ENCODE data around the gene TOMM20. TPM values are rescaled to one million over a fixed set of nuclear protein-coding genes. Genes with fewer than 3 reads are reported as not detected.
"Not testable (repeated sequence)": the region's sequence is repeated elsewhere in the genome, so short reads cannot be mapped to it uniquely, and the experiment has no call there.

The TOMM20 gene
- total RNA-seq, 1 donor from 2014 or later = 212 TPM

GRCh38 chr1:235098547-235098946, 30.1 kb downstream of the TOMM20 start:
- H3K36me3 Mint-ChIP-seq = no peaks in the 10 kb centered on the region
- Histone ChIP-seq H3K9me3 (ENCODE audit: low read depth) (no peaks in the 10 kb centered on the region), H3K4me2 (no peak overlapping the region), H3F3A (ENCODE audit: low read depth) (peaks cover 12% of the 10 kb centered on the region), H4K20me1 (ENCODE audit: low read depth) (no peaks in the 10 kb centered on the region), H2AFZ (replicated peaks) (no peak overlapping the region), H3K79me2 (ENCODE audit: low read depth) (no peaks in the 10 kb centered on the region), H3K4me1 (no peaks in the 10 kb centered on the region), H3K9ac (no peak overlapping the region), H3K27me3 (no peaks in the 10 kb centered on the region), H3K36me3 (no peaks in the 10 kb centered on the region), H3K27ac (no peak overlapping the region), H3K4me3 (no peak overlapping the region)
- peak overlapping the region; percentile 74 for H3K27ac Mint-ChIP-seq
- no peak overlapping the region for H3K4me3 Mint-ChIP-seq
- DNase-seq (ENCODE audit: low spot score) = no peak
- TF ChIP-seq, protein P1, sequence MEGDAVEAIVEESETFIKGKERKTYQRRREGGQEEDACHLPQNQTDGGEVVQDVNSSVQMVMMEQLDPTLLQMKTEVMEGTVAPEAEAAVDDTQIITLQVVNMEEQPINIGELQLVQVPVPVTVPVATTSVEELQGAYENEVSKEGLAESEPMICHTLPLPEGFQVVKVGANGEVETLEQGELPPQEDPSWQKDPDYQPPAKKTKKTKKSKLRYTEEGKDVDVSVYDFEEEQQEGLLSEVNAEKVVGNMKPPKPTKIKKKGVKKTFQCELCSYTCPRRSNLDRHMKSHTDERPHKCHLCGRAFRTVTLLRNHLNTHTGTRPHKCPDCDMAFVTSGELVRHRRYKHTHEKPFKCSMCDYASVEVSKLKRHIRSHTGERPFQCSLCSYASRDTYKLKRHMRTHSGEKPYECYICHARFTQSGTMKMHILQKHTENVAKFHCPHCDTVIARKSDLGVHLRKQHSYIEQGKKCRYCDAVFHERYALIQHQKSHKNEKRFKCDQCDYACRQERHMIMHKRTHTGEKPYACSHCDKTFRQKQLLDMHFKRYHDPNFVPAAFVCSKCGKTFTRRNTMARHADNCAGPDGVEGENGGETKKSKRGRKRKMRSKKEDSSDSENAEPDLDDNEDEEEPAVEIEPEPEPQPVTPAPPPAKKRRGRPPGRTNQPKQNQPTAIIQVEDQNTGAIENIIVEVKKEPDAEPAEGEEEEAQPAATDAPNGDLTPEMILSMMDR (IDR thresholded peaks at IDR 0.05) = no peak
- TF ChIP-seq EZH2 (IDR thresholded peaks at IDR 0.05) (no peak), EZH2phosphoT487 (IDR thresholded peaks at IDR 0.05) (no peak)
- peaks cover 5% of the 10 kb centered on the region for H3K27me3 Mint-ChIP-seq (ENCODE audit: insufficient read depth, low read depth)
- H3K9me3 Mint-ChIP-seq = no peaks in the 10 kb centered on the region
- peaks cover 18% of the 10 kb centered on the region for H3K4me1 Mint-ChIP-seq

GRCh38 chr1:235097501-235097900, 31.1 kb downstream of the TOMM20 start:
- not testable (repeated sequence) for H3K27me3 Mint-ChIP-seq (ENCODE audit: insufficient read depth, low read depth); H3K4me3 Mint-ChIP-seq; H3K9ac ChIP-seq; H3K36me3 ChIP-seq; H3K4me1 ChIP-seq; H3K9me3 ChIP-seq (ENCODE audit: low read depth); H3K4me3 ChIP-seq; H3K79me2 ChIP-seq (ENCODE audit: low read depth); H3K27ac Mint-ChIP-seq; DNase-seq (ENCODE audit: low spot score); H3K36me3 Mint-ChIP-seq; H3K27me3 ChIP-seq; H4K20me1 ChIP-seq (ENCODE audit: low read depth); H3K9me3 Mint-ChIP-seq; H3K4me2 ChIP-seq; H2AFZ ChIP-seq (replicated peaks); H3K27ac ChIP-seq
- peaks cover 19% of the 10 kb centered on the region for H3K4me1 Mint-ChIP-seq
- peaks cover 17% of the 10 kb centered on the region for H3F3A ChIP-seq (ENCODE audit: low read depth)

DNA sequence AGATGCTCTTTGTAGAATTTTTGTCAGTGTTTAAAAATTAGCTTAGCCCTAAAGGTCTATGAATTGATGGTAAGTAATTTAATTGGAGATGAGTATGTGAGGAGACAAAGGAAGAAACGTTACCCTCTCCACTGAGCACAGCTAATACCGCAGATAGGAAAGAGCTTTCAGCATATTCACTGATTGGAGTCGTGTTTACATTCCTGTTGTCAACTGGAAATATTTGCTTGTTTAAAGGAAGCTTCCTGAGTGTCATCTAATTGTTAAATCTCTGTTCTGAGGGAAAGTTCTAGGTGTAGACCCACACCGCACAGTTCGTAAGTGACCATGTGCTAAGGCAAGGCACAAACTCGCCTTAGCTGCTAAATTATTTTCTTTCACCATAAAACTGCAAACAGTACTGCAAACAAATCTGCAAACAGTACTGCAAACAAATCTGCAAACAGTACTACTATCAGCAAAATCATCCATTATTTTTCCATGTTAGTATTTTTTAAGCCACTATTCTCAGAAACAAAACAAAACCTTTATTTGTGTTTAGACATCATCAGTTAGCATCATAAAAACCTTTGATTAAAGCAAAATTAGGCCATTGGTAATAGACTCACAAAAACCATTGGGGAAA, 32.6 kb downstream of the TOMM20 start:
- TF ChIP-seq, protein P1 (IDR thresholded peaks at IDR 0.05) = no peak
- no peak for TF ChIP-seq EZH2phosphoT487 (IDR thresholded peaks at IDR 0.05)
- TF ChIP-seq EZH2 (IDR thresholded peaks at IDR 0.05) = no peak
- H3K27me3 ChIP-seq = no peaks in the 10 kb centered on the region
- H4K20me1 ChIP-seq (ENCODE audit: low read depth) = no peaks in the 10 kb centered on the region
- peaks cover 22% of the 10 kb centered on the region for H3F3A ChIP-seq (ENCODE audit: low read depth)
- no peak overlapping the region for H3K4me3 ChIP-seq
- no peak overlapping the region for H3K4me3 Mint-ChIP-seq
- peaks cover 6% of the 10 kb centered on the region for H3K27me3 Mint-ChIP-seq (ENCODE audit: insufficient read depth, low read depth)
- no peak overlapping the region for H3K4me2 ChIP-seq
- no peak overlapping the region for H3K27ac ChIP-seq
- H3K4me1 Mint-ChIP-seq = peaks cover 22% of the 10 kb centered on the region
- no peaks in the 10 kb centered on the region for H3K36me3 Mint-ChIP-seq
- H3K9me3 ChIP-seq (ENCODE audit: low read depth) = no peaks in the 10 kb centered on the region
- H3K36me3 ChIP-seq = no peaks in the 10 kb centered on the region
- H3K27ac Mint-ChIP-seq = no peak overlapping the region
- peaks cover 3% of the 10 kb centered on the region for H3K4me1 ChIP-seq
- H2AFZ ChIP-seq (replicated peaks) = no peak overlapping the region
- no peaks in the 10 kb centered on the region for H3K79me2 ChIP-seq (ENCODE audit: low read depth)
- no peak overlapping the region for H3K9ac ChIP-seq
- no peak for DNase-seq (ENCODE audit: low spot score)
- no peaks in the 10 kb centered on the region for H3K9me3 Mint-ChIP-seq

- H3K36me3 Mint-ChIP-seq = no peaks in the 10 kb centered on the region
- Histone ChIP-seq H4K20me1 (ENCODE audit: low read depth) (no peaks in the 10 kb centered on the region), H3K27me3 (no peaks in the 10 kb centered on the region), H3K36me3 (no peaks in the 10 kb centered on the region), H3K27ac (no peak overlapping the region), H3K4me3 (peak overlapping the region; percentile 19), H3K9ac (no peak overlapping the region), H3K9me3 (ENCODE audit: low read depth) (no peaks in the 10 kb centered on the region), H3K4me2 (peak overlapping the region; percentile 57), H3K79me2 (ENCODE audit: low read depth) (no peaks in the 10 kb centered on the region), H3K4me1 (peaks cover 15% of the 10 kb centered on the region), H2AFZ (replicated peaks) (no peak overlapping the region), H3F3A (ENCODE audit: low read depth) (peaks cover 33% of the 10 kb centered on the region)
- TF ChIP-seq EZH2 (IDR thresholded peaks at IDR 0.05) (no peak), EZH2phosphoT487 (IDR thresholded peaks at IDR 0.05) (no peak)
- TF ChIP-seq, protein P1 (IDR thresholded peaks at IDR 0.05) = peak; percentile 89
- peak overlapping the region; percentile 59 for H3K4me3 Mint-ChIP-seq
- no peaks in the 10 kb centered on the region for H3K9me3 Mint-ChIP-seq
- no peak overlapping the region for H3K27ac Mint-ChIP-seq
- H3K4me1 Mint-ChIP-seq = peaks cover 27% of the 10 kb centered on the region
- peak; percentile 83 for DNase-seq (ENCODE audit: low spot score)
- peaks cover 8% of the 10 kb centered on the region for H3K27me3 Mint-ChIP-seq (ENCODE audit: insufficient read depth, low read depth)
Observed at GRCh38 chr1:235093696-235094592, 34.7 kb downstream of the TOMM20 start.

Measured in neural progenitor cell (in vitro differentiated cells).